Activated gamma-delta T cell treated with Interleukin-2 at 50 U/mL for 16 hours (primary cell): ENCODE measurements around the gene ANKRD6.

Experiments
- DNase-seq: peaks from one replicate; pipeline ENCODE4 v3.0.0-alpha.2; 2020

Gene ANKRD6

DNA sequence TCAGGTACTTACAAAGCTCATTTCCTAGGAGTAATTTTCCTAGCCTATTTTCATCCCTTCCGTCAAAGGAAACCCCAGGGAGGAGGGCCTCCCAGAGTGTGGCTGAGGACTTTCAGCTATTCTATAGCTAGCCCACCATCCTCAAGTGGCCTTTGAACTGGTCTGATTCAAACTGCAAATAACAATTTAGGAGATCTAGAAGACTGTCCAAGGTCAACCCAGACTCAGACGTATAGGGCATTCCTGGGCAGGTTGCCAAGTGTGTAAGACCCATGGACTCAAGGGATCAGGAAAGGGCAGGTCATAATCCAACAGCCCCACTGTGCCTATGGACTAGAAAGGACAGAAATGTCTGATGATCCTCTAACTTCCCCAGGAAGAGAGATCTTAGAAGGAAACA is 18.7 kb upstream of the ANKRD6 start:
- no peak for DNase-seq

DNA sequence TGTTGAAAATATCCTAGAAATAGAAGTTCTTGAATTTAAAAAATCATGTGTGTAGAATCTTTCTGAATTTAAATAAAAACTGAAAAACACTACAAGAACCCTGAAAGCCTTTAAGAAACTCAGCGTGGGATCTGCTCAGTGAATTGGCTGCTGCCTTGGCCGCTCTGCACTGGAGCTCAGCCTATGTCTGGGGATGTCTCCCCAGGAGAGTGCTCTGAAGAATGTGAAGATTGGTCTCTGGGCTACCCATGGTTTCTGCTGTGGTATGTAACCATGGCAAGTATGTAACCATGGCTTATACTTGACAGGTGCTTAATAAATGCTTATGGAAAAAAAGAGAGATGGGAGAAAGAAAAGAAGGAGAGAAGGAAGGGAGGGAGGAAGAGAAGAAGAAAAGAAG is 17.8 kb upstream of the ANKRD6 start:
- no peak for DNase-seq

DNA sequence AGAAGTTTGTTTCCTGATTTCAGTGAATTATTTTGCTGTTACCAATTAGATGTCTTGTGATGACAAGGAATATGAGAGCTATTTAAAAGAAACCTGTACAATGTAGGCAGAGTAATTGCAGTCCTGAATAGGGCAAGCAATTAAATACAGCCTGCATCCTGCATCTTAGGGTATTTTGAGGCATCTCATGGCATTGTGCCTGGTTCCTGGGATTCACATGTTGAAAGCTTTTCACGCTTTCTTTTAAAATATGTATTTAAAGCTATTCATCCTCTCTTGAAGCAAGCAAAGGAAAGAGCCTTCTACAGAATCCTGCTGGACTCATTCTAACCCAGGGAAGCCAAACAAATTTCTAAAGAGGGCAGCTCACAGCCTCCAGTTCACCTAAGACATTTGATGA is 16.2 kb upstream of the ANKRD6 start:
- DNase-seq: no peak

DNA sequence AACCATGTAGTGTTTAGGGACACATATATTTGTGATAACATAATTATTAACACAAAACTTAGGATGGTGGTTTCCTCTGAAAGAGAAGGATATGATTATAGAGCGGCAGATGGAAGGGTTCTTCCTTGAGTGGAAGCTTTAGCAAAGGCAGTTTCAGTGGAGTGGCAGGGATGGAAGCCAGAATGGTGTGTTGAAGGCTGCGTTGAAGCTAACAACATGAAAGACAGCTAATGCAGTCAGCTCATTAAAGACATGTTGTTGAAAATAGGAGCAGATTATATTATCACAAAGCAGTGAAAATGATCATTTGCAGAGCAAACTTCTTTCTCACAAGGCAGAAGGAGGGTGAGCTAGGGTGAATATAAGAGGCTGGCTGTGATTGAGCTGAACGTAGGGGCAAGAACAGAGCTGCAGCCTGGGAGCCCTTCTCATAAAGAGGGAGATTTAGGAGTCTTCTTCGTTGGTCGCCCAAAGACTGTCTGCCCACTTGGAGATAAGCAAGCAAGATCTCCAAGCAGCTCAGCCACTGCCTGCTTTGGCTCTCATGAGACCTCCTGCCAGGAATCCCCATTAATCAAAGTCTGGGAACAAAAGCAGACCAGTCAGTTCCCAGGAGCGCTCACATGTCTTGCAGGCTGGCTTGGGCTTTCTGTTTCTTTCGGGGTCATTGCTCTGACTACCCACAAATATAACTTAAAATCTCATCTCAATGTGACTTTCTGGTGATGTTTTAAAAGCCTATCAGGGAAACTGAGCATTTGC is 2.6 kb upstream of the ANKRD6 start:
- DNase-seq: no peak

DNA sequence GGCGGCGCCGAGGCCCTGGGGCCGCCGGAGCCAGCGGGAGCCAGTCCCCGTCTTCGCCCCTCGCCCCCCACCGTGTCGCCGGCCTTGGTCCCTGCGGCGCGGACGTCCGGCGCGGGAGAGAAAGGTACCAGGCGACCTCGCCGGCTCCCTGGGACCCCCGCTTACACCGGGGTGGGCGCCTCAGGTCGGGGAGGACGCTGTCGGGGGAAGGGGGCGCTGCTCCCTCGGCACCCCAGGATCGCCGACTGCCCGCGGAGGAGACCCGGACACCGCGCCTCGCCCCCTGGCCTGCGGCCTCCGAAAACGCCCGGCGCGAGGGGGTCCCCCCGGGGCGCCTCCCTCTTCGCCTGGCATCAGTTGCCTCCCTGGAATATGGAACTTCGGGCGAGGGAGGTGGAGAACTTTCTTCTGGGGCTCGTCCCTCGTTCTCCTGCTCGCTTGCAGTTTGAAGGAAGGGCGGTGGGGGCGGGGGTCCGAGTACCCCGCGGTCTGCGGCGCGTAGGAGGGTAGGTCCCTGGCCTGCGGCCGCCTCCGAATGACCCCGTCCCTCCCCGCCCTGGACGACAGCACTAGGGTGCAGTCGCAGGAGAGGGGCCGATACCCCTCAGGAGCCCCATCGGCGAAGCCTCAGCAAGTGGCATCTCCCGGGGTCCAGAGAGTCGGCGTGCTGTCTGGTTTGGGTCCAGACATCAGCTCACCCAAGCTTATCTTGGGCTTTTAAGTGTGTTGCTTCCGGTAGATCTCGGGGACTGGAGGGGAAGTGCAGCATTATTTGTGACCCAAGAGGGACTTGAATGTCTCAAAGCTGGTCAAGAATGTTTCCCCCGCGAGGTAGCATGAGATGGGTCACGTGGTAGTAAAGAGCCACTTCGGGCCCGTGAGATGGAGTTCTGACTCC is 549 bp downstream of the ANKRD6 start:
- peak; percentile 23 for DNase-seq

DNA sequence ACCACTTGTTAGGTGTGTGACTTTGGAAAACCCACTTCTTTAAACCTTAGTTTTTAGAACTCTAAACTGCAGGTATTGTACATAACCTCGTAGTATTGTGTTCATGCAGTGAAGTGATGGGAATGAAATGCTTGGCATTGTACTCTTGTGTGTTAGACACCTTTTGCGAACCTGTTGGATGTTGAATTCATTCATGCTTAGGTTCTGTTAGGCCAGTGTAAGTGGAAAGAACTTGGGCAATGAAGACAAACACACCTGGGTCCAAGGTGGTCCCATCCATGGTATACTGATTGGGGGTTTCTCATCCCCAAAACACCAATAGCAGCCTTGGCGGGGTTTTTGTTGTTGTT is 1.2 kb downstream of the ANKRD6 start:
- DNase-seq: no peak

DNA sequence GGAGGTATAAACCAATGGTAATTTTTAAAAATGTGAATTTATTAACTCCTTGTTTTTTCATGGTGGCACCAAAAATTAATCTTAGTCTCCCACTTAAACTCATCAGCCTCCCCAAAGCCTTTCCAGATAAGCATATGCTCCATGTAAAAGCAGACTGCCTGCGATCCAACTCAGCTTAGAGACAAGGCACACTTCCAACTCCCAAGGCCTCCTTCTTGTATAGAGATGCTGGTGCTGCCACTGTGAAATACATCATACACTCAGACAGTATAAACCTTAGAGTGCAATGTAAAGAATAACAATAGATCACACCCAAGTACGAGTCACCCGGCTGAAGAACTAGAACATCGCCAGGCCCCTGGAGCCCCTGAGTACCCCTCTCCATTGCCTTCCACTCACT is 2.0 kb downstream of the ANKRD6 start:
- no peak for DNase-seq

DNA sequence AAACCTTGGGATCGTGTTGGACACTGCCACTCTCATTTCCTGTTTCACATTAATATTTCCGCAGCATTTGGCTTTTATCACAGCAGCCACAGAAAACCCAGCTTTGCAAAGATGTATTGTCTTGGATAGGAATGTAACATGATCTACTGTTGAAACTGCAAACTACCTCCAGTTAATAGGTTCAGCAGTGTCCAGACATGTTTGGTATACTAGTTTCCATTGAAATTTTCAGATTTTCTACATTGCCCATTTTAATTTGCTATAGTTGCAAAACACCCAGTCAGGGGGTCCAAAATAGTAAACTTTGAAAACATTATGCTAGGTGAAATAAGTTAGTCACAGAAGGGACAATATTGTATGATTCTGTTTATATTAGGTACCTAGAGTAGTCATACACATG is 3.3 kb downstream of the ANKRD6 start:
- DNase-seq: no peak

DNA sequence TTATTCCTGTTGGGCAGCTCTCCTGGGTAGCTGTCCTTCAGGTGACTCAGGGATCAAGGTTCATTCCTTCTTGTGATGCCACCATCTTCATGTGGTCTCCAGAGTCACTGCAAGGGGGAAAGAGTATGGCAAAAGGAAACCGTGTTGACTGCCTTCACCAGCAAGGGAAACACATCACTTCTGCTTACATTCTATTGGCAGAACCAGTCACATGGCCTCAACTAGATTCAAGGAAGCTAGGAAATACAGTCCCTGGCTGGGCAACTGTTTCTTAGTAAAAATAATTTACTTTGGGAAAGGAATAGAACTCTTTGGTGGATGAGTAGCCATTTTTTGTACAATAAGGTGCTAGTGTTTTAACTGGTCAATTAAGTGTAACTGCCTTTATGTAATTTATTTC is 5.3 kb downstream of the ANKRD6 start:
- DNase-seq: no peak

DNA sequence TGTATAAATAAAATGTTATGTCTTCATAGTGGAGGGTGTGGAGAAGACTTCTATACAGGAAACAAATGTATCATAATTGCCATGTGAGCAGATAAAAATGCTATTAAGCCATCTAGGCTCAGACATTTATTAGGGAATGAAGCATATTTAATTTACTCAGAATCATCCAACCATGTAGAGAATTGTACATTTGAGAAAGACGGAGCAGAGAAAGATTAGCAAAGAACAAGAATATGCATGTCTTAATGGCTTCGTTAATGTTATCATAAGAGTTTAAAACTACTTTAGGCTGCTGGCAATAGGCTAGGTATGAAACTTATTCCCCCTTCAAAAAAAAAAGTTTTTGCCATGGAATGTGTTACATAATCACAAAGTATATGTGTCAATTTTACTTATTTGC is 6.1 kb downstream of the ANKRD6 start:
- DNase-seq: no peak

DNA sequence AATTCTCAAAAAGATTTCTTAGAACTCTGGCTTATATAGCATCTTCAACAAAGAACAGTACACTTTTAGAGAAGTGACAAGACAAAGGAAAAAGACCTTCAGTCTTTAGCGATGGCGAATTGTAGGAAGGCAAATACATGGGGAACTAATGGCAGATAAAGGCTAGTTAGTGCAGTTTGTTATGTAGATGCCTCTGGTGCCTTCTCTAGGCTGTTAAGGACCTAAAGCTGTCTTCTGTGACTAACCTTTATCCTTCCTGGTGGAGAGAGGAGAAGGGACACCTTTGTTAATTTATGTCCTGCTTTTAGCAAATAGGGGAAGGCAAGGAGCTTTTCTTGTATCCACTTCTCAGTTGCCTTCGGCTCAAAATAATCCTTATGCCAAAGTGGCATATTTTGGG is 7.2 kb downstream of the ANKRD6 start:
- no peak for DNase-seq

DNA sequence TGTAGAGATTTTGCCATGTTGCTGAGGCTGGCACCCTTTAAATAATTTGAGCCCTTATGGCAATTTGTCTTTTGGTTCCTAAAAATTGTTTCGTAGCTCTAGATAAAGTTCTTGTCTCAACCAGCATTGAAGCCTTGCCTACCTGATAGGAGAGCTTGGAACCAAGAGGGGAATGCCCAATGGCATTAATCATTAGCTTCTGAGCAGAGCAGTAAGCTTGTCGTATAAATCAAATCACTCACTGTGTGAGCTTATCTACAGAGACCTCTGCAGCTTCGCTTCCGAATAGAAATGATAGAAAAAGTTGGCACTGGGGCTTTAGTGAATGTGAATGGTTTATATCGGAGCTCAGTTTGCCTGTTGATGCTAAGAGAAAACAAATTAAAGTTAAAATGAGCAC is 10.7 kb downstream of the ANKRD6 start:
- no peak for DNase-seq

DNA sequence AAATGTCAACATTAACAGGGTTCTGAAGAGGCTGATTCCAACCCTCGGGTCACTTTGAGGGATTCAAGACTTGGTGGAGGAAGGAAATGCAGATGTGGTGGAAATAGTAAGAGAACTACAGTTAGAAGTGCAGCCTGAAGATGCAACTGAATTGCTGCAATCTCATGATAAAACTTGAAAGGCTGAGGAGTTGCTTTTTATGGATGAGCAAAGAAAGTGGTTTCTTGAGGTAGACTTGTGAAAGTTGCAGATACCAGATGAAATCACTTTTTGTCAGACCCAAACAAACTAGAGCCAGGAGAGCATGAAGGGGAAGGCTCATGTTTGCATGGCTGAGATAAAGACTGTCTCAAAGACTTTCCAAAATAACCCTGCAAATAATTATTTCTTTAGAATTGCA is 16.2 kb downstream of the ANKRD6 start:
- DNase-seq: no peak

DNA sequence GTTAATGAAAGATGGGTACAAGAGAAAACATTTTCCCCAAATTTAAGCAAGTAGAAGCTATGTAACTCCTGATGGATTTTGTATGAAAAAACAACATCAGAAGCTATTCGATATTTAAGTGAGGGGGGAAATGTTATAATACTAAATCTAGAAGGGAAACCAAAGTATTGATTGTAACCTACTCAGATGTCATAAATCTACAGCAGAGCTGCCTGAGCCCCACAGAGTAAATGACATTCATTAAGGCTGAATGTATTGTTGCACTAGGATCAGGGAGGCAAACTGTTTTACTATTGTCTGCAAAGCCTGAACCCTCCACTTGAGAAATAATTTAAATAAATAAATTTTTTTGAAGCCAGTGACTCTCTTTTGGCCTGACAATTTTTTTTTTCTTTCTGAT is 19.3 kb downstream of the ANKRD6 start:
- DNase-seq: no peak

DNA sequence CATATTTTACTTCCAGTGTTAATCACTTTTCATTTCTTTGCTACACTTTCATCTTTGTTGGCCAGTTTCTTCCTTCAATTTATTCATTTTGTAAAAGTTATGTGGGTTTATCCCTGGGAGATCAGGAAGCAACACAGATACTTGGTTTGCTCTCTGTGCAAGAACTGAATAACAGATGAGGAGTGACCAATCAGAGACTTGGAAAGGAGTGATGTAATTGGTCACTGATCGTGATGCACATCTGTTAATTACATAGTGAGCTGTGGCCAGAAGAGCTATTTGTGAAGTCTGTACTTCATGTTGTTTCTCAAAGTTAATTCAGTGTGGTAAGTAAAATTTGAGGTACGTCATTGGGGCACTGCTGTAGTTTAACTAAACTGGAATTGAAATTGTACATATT is 21.3 kb downstream of the ANKRD6 start:
- no peak for DNase-seq

DNA sequence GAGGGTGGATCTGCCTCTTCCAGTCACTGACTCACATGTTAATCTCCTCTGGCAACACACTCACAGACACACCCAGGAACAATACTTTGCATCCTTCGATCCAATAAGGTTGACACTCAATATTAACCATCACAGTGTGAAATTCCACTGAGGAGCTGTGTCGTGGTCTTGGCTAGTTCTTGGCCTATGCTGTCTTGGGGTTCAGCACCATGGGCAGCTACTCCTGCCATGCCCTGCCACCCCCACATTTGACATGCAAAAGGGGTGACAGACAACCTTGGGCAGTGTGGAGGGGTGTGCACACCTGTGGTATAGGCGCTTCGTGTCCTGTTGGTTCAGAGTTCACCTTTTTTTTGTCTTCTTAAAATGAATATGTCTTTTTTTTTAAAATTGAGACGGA is 25.8 kb downstream of the ANKRD6 start:
- DNase-seq: no peak

DNA sequence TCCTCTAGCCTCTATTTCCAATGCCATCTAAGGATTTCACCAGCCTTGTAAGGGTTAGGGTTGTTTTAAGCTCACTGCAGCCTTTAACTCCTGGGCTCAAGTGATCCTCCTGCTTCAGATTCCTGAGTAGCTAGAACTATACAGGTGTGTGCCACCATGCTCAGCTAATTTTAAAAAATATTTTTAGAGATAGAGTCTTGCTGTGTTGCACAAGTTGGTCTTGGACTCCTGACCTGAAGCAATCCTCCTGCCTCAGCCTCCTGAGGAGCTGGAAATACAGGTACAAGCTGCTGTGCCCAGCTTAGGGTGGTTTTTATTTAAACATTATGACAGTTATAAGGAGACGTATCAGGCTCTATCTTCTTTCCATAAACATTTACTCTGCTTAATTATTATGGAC is 26.5 kb downstream of the ANKRD6 start:
- DNase-seq: no peak

DNA sequence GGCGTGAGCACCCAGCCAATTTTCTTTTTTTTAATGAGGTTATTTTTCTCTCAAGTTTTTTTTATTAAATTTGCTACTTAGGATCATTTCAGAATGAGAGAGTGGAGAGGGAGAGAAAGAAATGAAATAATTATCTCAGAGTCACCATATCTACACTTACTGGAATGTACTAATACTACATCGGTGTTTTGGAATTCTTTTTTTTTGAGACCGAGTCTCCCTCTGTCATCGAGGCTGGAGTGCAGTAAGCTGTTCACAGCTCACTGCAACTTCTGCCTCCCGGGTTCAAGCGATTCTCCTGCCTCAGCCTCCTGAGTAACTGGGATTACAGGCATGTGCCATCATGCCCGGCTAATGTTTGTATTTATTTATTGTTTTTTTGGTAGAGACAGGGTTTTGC is 27.8 kb downstream of the ANKRD6 start:
- no peak for DNase-seq

DNA sequence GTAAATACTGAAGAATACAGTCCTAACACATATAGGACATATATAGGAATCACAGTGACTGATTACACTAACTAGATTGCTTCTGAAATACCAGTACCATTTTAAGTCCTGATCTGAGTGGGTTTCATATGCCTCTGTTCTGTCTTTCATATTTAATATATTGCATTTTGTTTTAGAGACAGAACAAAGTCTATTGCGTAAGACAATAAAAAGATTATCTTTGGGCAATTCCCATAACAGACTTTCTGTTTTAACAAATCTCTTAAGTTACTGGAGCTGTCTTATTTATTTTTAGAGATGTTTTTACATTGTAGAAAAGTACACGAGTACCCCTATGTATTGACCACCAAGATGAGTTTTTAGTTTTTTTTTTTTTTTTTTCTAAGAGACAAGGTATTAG is 29.6 kb downstream of the ANKRD6 start:
- DNase-seq: no peak

DNA sequence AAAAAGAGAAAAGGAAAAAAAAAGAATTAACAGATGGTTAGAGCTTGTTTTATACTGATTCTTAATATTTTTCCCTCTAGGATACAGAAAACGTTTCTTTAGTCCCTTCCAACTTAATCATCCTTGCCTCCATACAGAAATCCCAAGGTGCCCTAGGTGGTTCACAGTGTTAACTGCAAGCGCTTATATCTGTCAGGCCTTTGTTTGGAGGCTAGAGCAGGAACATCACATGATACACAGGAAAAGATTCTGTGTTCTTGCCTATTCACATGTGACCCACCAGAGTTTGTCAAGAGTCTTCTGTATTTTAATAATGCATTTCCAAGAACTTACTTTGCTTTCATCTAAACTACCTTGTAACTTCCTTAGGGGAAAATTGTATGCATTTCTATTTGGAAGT is 31.3 kb downstream of the ANKRD6 start:
- no peak for DNase-seq

DNA sequence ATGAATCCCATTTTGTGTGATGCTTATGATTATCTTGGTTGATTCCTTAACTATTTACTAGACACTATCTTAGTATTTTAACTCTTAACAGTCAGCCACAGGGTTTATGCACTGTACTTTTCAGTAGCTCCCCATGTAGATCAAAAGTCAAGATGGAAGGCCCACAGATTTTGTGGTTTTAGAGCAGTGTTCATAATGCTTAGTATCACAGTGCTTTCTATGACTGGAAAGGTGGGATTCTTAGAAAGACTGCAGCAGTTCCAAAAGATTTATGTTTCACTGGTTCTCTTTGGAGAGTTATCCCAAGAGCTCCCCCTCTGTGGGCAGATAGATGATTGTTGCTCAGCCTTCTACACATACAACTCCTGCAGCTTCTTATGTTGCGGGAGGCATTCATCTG is 34.5 kb downstream of the ANKRD6 start:
- DNase-seq: no peak

DNA sequence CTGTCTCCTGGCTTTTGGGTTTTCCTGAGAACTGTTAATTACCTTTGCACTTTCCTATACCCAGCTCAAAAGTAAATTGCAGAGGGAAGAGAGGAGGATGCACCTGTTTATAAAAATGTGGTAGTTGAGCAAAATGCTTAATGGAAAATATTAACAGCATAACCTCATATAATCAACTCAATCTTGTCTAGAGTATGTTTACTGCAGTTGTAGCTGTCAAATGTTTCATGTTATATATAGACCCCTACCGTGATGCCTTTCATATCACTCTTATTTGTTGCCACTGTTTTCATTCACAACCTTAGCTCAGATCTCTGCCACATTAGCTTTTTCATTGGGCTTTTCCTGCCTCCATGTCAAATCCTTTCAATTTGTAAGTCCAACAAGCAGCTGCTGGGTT is 36.0 kb downstream of the ANKRD6 start:
- no peak for DNase-seq

DNA sequence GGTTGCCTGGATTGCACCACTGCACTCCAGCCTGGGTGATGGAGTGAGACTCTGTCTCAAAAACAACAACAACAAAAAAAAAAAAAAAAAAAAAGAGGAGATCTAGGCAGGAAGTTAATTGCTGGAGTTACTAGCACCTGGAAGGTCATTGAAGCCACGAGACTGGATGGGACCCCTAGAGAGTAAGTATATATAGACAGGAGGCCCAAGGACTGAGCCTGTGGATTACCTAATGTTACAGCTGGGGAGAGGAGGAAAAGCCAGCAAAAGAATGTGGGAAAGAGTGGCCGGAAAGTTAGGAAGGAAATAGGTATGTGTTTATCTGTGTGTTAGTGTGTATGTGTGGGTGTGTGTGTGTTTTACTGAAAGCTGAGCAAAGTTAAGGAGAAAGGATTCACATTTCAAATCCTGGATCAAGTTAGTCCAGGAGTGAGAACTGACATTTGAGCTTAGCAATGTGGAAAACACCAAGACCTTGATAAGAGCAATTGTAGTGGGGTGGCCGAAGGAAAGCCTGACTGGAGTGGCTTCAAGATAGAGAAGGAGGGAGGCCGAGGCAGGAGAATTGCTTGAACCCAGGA is 38.4 kb downstream of the ANKRD6 start:
- DNase-seq: no peak

DNA sequence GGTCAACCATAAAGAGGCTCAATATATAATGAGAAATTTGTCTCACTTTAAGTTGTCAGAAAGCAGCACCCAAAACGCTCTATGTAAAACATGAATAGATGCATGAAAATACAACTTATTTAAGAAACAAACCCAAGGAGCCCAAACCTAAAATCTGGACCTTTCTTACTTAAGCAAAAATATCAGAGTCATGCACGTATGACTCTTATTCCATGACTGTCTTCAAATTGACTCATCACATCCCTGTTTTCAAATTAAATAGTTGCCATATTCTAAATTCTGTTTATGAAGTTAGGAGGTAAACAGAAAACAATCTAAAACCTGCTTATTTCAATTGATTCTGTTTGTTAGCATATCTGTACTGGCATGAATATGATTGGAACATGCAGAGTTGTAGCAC is 42.1 kb downstream of the ANKRD6 start:
- DNase-seq: no peak
